CD4-positive, alpha-beta T cell treated with Interferon gamma for 1 hour (primary cell): Measurements from ENCODE around the gene CYP20A1.
A peak's percentile ranks its signal among the peaks of the same experiment; 100 is the strongest.
"Not testable (repeated sequence)": the region's sequence is repeated elsewhere in the genome, so short reads cannot be mapped to it uniquely, and the experiment has no call there.

ENCODE experiments used
- DNase-seq: peaks from one replicate; pipeline ENCODE4 v3.0.0-alpha.2; 2020

The CYP20A1 gene

DNA sequence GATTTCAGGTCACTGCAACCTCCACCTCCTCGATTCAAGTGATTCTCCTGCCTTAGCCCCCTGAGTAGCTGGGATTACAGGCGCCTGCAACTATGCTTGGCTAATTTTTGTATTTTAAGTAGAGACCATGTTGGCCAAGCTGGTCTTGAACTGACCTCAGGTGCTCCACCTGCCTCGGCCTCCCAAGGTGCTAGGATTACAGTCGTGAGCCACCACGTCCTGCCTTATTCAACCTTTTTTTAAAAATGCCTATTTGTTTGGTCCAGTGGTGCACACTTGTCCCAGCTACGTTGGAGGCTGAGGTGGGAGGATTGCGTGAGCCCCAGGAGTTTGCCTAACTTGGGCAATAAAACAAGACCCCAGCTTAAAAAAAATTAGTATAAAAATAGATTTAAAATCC, 43.3 kb downstream of the CYP20A1 start:
- no peak for DNase-seq

- DNase-seq = no peak
Measured at GRCh38 chr2:203286532-203286931, 47.7 kb downstream of the CYP20A1 start.

- no peak for DNase-seq
Measured at GRCh38 chr2:203301667-203302066, 62.8 kb downstream of the CYP20A1 start.

GRCh38 chr2:203302586-203302985, 63.8 kb downstream of the CYP20A1 start:
- not testable (repeated sequence) for DNase-seq

- DNase-seq = no peak
Measured at GRCh38 chr2:203310688-203311436, 72.0 kb downstream of the CYP20A1 start.

DNA sequence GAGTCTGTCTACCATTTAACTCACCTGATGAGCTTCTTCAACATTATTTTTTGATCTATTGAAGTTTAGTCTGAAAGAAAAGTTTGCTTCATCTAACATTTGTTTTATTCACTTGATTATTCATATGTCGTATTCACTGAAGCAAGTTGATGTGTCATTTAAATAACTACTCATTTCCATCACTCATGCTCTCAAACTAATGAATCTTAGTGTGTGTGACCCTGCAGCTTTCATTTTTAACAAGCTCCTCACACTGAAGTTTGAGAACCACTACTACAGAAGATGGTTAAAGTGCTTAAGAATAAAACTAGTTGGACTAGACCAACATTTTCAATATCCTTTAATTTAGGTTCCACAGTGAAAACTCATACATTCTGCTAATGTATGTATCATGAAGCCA, 87.5 kb downstream of the CYP20A1 start:
- no peak for DNase-seq

DNA sequence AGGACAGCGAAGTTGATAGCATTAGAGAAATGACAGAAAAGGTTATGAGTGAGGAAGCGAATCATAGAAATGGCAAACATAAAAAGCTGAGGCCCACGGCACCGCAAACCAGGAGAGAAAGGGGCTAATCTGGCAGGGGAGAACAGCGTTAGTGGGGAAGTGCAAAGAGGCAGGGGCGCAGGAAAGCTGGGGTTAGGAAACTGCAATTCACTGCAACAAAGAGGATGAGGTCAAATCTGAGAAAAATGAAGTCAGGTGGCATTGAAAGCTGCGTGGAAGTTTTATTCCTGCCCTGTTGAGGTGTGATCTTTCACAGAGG, 88.7 kb downstream of the CYP20A1 start:
- DNase-seq = no peak

DNA sequence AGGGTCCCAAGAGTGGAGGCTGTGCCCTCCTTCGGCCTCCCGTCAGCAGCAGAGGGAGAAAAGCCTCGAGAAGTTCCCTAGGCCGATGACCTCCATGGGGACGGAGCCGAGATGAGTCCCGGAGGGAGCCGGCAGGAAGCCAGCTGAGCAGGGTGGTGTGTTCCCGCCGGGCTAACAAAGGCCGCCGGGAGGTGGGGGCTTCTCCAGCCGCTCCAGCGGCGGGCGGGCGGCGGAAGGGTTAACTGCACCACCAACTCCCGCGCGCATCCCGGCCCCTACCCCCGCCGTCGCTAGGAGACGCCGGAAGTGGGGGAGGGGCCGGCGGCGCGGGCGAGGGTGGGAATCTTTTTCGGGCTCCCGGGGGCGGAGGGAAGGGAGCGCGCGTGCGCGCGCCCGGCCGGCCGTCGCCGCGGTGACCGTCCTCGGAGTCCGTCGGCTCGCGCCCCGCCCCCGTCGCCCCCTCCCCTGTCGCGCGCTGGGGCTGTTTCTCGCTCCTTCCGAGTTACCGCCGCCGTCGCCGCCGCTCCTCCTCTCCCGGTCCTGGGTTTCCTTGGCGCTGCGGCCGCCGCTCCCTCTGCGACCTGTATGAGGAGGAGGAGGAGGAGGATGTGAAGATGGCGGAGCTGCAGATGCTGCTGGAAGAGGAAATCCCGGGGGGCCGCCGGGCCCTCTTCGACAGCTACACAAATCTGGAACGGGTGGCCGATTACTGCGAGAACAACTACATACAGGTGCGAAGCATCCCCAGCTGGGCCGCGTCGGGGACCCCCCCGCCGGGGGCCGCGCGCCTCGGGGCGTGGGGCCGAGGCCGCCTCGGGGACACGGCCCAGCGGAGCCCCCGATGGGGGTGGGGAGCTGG, 89.3 kb downstream of the CYP20A1 start, which contains the start of gene ABI2:
ABI2 (plus strand) TSS at position 494 of the 859 bp plus-strand sequence; CDS start at position 615, 121 bp downstream.
- peak; percentile 43 for DNase-seq

GRCh38 chr2:203328760-203329540, 90.1 kb downstream of the CYP20A1 start:
- peak; percentile 2 for DNase-seq

- no peak for DNase-seq
Measured at GRCh38 chr2:203330434-203330833, 91.6 kb downstream of the CYP20A1 start.

DNA sequence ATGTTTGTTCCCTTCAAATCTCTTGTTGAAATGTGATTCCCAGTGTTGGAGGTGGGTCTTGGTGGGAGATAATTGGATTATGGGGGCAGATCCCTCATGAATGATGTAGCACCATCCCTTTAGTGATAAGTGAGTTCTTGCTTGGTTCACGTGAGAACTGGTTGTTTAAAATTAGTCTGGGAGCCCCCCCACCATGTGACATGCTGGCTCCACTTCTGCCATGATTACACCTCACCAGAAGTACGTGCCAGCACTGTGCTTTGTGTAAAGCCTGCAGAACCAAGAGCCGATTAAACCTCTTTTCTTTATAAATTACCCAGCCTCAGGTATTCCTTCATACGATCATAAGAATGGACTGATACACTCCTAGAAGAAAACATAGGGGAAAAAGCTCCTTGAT, 99.5 kb downstream of the CYP20A1 start:
- DNase-seq = no peak

- DNase-seq = no peak
Measured at GRCh38 chr2:203340791-203341487, 102.1 kb downstream of the CYP20A1 start.

- no peak for DNase-seq
Measured at GRCh38 chr2:203341741-203342310, 103.0 kb downstream of the CYP20A1 start.

DNA sequence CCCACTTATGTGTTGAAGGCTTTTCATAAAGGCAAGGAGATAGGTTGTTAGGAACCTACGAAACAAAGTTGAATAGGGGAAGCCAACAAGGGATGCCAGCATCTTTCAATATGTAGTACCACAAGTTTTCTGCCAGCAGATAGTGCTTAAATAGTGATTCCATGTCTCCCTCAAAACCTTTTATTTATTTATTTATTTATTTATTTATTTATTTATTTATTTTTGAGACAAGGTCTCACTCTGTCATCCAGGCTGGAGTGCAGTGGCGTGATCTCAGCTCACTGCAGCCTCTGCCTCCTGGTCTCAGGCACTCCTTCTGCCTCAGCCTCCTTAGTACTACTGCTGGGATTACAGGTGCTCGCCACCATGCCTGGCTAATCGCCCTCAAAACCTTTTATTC, 103.6 kb downstream of the CYP20A1 start:
- DNase-seq = not testable (repeated sequence)

- DNase-seq = no peak
Measured at GRCh38 chr2:203344667-203345066, 105.8 kb downstream of the CYP20A1 start.

GRCh38 chr2:203346612-203347011, 107.8 kb downstream of the CYP20A1 start:
- no peak for DNase-seq

DNA sequence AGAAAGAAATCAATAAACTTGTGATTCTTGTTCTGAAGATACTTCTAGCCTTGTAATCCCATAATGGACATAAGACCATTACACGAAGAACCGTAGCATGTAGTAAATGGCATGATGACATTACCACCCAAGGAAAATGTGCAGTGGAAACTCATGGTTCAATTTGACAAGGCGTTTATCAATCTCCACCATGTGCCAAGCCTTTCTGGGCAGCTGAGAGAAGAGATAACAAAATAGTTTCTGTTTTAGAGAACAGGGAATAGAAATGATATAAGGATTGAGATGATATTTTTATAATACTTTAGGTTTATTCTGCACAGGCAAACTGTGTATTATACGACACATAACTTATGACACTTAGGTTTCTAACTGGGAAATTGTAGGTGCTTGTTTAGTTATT, 108.6 kb downstream of the CYP20A1 start:
- no peak for DNase-seq

DNA sequence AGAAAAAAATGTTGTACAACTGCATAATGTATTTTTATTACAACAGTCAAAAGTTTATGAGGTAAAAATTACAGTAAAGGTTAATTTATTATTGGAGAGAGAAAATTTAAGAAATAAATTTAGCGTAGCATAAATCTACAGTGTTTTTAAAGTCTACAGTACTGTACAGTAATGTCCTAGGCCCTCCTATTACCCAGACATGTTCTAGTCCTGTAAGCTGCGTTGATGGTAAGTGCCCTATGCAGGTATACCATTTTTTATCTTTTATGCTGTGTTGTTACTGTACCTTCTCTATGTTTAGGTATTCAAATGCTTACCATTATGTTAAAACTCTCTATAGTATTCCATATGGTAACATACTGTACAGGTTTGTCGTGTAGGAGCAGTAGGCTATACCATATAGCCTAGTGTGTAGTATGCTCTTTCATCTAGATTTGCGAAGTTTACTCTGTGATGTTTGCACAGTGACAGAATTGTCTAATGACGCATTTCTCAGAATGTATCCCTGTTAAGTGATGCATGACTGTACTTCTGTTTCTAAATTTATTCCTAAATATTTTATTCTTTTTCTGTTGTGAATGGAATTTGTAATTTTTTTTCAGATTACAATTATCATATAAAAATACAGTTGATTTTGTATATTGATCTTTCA, 113.9 kb downstream of the CYP20A1 start:
- DNase-seq = no peak

DNA sequence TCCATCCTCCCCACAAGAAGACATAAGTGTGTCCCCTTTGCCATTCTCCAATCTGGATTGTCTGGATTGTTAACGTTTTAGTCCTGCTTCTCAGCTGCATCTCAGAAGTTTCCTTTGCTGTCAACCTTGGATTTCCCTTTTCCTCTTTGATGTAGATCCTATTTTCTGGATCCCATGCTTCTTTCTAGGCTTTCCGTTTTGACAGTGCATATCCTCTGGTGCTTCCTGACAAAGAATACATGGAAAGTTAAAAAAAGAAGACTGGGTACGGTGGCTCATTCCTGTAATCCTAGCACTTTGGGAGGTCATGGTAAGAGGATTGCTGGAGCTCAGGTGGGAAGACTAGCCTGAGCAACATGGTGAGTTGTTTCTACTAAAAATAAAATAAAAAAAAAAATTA, 116.1 kb downstream of the CYP20A1 start:
- DNase-seq = no peak
